Measurements from ENCODE around the gene NACAD.

GRCh38 chr7:45035371-45035770, 53.4 kb downstream of the NACAD start:
- TF ChIP-seq, protein P1, sequence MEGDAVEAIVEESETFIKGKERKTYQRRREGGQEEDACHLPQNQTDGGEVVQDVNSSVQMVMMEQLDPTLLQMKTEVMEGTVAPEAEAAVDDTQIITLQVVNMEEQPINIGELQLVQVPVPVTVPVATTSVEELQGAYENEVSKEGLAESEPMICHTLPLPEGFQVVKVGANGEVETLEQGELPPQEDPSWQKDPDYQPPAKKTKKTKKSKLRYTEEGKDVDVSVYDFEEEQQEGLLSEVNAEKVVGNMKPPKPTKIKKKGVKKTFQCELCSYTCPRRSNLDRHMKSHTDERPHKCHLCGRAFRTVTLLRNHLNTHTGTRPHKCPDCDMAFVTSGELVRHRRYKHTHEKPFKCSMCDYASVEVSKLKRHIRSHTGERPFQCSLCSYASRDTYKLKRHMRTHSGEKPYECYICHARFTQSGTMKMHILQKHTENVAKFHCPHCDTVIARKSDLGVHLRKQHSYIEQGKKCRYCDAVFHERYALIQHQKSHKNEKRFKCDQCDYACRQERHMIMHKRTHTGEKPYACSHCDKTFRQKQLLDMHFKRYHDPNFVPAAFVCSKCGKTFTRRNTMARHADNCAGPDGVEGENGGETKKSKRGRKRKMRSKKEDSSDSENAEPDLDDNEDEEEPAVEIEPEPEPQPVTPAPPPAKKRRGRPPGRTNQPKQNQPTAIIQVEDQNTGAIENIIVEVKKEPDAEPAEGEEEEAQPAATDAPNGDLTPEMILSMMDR (IDR thresholded peaks at IDR 0.05; ENCODE audit: low read length), result no peak
- TF ChIP-seq EZH2 (IDR thresholded peaks at IDR 0.05; ENCODE audit: borderline replicate concordance, low read length), result no peak

Data from OCI-LY1 (cell line).